Measurements from ENCODE around the gene TOMM6.

Gene TOMM6

DNA sequence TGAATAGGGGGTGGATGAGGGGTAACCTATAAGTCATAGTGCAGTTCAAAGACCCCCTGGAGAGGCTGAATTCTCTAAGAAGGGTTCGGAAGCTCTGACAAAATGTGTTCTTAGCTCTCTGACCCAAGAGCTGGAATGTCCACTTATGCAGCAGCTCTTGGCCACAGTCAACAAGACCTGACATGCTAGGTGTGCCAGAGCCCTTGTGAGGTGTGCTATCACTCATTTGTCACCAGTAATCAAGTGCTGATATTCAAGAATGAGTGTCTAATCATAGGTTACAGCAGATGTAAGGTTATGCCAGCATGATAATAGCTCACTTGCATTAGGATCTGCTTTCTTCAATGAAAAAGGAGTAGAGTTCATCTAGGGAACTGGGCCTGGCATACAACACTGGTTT is 28.1 kb downstream of the TOMM6 start:
- TF ChIP-seq, protein P1, sequence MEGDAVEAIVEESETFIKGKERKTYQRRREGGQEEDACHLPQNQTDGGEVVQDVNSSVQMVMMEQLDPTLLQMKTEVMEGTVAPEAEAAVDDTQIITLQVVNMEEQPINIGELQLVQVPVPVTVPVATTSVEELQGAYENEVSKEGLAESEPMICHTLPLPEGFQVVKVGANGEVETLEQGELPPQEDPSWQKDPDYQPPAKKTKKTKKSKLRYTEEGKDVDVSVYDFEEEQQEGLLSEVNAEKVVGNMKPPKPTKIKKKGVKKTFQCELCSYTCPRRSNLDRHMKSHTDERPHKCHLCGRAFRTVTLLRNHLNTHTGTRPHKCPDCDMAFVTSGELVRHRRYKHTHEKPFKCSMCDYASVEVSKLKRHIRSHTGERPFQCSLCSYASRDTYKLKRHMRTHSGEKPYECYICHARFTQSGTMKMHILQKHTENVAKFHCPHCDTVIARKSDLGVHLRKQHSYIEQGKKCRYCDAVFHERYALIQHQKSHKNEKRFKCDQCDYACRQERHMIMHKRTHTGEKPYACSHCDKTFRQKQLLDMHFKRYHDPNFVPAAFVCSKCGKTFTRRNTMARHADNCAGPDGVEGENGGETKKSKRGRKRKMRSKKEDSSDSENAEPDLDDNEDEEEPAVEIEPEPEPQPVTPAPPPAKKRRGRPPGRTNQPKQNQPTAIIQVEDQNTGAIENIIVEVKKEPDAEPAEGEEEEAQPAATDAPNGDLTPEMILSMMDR (IDR thresholded peaks at IDR 0.05; ENCODE audit: low read depth, low read length, missing control alignments), result no peak
- no peak overlapping the region for H3K4me3 ChIP-seq (ENCODE audit: low read depth, low read length)
- no peak for DNase-seq (ENCODE audit: low read depth)

- no peak overlapping the region for H3K4me3 ChIP-seq (ENCODE audit: low read depth, low read length)
- TF ChIP-seq, protein P1 (IDR thresholded peaks at IDR 0.05; ENCODE audit: low read depth, low read length, missing control alignments), result no peak
- DNase-seq (ENCODE audit: low read depth), result no peak
These were observed 31.0 kb downstream of the TOMM6 start for GRCh38 chr6:41818271-41819054.

GRCh38 chr6:41821266-41821665 is 33.8 kb downstream of the TOMM6 start:
- no peak overlapping the region for H3K4me3 ChIP-seq (ENCODE audit: low read depth, low read length)
- no peak for DNase-seq (ENCODE audit: low read depth)
- TF ChIP-seq, protein P1 (IDR thresholded peaks at IDR 0.05; ENCODE audit: low read depth, low read length, missing control alignments), result no peak

GRCh38 chr6:41822021-41822420 is 34.5 kb downstream of the TOMM6 start:
- no peak overlapping the region for H3K4me3 ChIP-seq (ENCODE audit: low read depth, low read length)
- DNase-seq (ENCODE audit: low read depth), result no peak

GRCh38 chr6:41823178-41823577 is 35.7 kb downstream of the TOMM6 start:
- TF ChIP-seq, protein P1 (IDR thresholded peaks at IDR 0.05; ENCODE audit: low read depth, low read length, missing control alignments), result no peak
- H3K4me3 ChIP-seq (ENCODE audit: low read depth, low read length), result no peak overlapping the region
- no peak for DNase-seq (ENCODE audit: low read depth)

More at GRCh38 chr6:41822021-41822420, 34.5 kb downstream of the TOMM6 start:
- TF ChIP-seq, protein P1 (IDR thresholded peaks at IDR 0.05; ENCODE audit: low read depth, low read length, missing control alignments), result no peak

GRCh38 chr6:41824571-41825569 is 37.4 kb downstream of the TOMM6 start:
- no peak overlapping the region for H3K4me3 ChIP-seq (ENCODE audit: low read depth, low read length)
- DNase-seq (ENCODE audit: low read depth), result no peak
- TF ChIP-seq, protein P1 (IDR thresholded peaks at IDR 0.05; ENCODE audit: low read depth, low read length, missing control alignments), result no peak

All from GM12864 (cell line).